ENCODE measurements around the gene SLC15A2. TPM values are rescaled to one million over a fixed set of nuclear protein-coding genes. Genes with fewer than 3 reads are reported as not detected.

Gene SLC15A2
- total RNA-seq, 3 donors from 2014 or later, result 4.3 to 8.6 (median 4.5) TPM

GRCh38 chr3:121975702-121976302, 81.6 kb downstream of the SLC15A2 start:
- ATAC-seq (no peak), DNase-seq (no peak)
- no peak overlapping the region for H3K4me3 ChIP-seq
- H3K9me3 ChIP-seq, result peaks cover 9% of the 10 kb centered on the region
- TF ChIP-seq CTCF (IDR thresholded peaks at IDR 0.05), result no peak
- no peaks in the 10 kb centered on the region for H3K36me3 ChIP-seq (ENCODE audit: low read depth)
- intact Hi-C loops (cut with DNase I, micrococcal nuclease), result no loop called here
- H3K4me1 ChIP-seq (ENCODE audit: low read depth), result no peaks in the 10 kb centered on the region

- Histone ChIP-seq H3K36me3 (ENCODE audit: low read depth) (no peaks in the 10 kb centered on the region), H3K9me3 (peaks cover 9% of the 10 kb centered on the region), H3K4me1 (ENCODE audit: low read depth) (no peaks in the 10 kb centered on the region), H3K4me3 (no peak overlapping the region)
- intact Hi-C loops (cut with DNase I, micrococcal nuclease), result no loop called here
- DNase-seq (no peak), ATAC-seq (no peak)
- no peak for TF ChIP-seq CTCF (IDR thresholded peaks at IDR 0.05)
Measured at GRCh38 chr3:121976727-121977126, 82.5 kb downstream of the SLC15A2 start.

- TF ChIP-seq CTCF (IDR thresholded peaks at IDR 0.05), result no peak
- no peaks in the 10 kb centered on the region for H3K4me1 ChIP-seq (ENCODE audit: low read depth)
- ATAC-seq, result no peak
- peaks cover 9% of the 10 kb centered on the region for H3K9me3 ChIP-seq
- DNase-seq, result no peak
- no peaks in the 10 kb centered on the region for H3K36me3 ChIP-seq (ENCODE audit: low read depth)
- intact Hi-C loops (cut with DNase I, micrococcal nuclease), result no loop called here
- H3K4me3 ChIP-seq, result no peak overlapping the region
Measured at GRCh38 chr3:121979246-121979645, 85.0 kb downstream of the SLC15A2 start.

GRCh38 chr3:121979734-121980449, 85.7 kb downstream of the SLC15A2 start:
- Histone ChIP-seq H3K36me3 (ENCODE audit: low read depth) (no peaks in the 10 kb centered on the region), H3K9me3 (peaks cover 6% of the 10 kb centered on the region), H3K4me3 (no peak overlapping the region), H3K4me1 (ENCODE audit: low read depth) (no peaks in the 10 kb centered on the region)
- DNase-seq, result no peak
- no peak for TF ChIP-seq CTCF (IDR thresholded peaks at IDR 0.05)
- intact Hi-C loops (cut with DNase I, micrococcal nuclease), result no loop called here
- peak; percentile 86 for ATAC-seq

- H3K4me1 ChIP-seq (ENCODE audit: low read depth), result no peaks in the 10 kb centered on the region
- DNase-seq, result no peak
- peaks cover 6% of the 10 kb centered on the region for H3K9me3 ChIP-seq
- no peak overlapping the region for H3K4me3 ChIP-seq
- intact Hi-C loops (cut with DNase I, micrococcal nuclease), result no loop called here
- TF ChIP-seq CTCF (IDR thresholded peaks at IDR 0.05), result no peak
- ATAC-seq, result peak; percentile 31
- no peaks in the 10 kb centered on the region for H3K36me3 ChIP-seq (ENCODE audit: low read depth)
Measured at GRCh38 chr3:121980450-121980796, 86.2 kb downstream of the SLC15A2 start.
